Measurements from ENCODE around the gene ST6GALNAC3. TPM values are rescaled to one million over a fixed set of nuclear protein-coding genes. Genes with fewer than 3 reads are reported as not detected.

The ST6GALNAC3 gene
- total RNA-seq, 1 experiment from 2014 or later, result 0.03 TPM

DNA sequence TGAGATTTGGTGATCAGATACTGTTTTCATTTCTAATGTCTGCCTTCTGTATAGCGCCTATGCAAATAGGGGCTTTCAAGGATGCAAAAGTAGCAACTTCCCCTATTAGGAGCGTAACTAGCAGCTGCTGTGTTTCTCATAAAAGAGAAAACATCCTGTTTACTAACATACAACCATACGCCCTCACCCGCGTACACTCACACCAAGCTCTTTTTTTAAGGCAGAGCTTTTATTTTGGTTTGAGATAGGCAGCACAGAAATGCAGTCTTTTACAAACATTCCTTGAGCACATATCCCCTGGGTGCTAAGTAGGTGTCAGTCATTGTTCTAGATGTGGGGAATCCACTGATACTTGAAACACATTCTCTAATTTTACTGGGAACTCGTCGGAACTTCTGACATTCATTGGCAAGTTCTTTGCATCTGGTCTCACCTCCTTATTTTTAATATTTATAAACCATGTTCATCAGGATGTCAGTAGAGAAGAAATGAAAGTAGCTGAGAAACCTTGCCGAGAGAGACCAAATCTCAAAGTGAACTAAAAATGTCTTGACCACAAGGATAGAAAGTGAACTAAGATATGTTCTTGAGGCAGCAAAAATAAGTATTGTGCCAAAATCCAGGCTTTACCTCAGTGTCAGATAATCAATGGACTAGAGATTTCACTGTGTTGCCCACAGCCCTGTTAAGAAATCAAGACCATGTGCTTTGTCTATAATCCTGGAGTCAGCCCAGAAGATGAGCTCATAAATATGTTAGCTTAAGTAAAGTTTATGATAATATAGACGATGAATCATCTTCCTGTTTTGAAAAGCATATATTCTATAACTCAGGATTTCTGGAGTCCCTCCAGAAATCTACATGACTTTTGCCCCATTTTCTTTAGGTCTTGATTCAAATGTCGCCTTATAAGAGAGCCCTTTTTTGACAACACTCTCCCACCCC lies 350.9 kb downstream of the ST6GALNAC3 start:
- peak; percentile 3 for DNase-seq (ENCODE audit: low read depth)

DNA sequence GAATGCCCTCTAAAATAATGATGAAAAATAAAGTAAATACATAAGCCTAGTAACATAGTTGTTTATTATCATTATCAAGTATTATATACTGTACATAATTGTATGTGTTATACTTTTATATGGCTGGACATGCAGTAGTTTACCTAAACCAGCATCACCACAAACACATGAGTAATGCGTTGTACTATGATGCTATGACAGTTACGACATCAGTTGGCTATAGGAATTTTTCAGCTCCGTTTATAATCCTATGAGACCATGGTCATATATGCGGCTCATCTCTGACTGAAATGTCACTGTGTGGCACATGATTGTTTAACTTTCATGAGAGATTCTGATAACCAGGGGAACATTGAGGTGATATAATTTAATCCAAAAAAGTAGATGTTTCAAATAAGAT lies 352.1 kb downstream of the ST6GALNAC3 start:
- DNase-seq (ENCODE audit: low read depth), result no peak

DNA sequence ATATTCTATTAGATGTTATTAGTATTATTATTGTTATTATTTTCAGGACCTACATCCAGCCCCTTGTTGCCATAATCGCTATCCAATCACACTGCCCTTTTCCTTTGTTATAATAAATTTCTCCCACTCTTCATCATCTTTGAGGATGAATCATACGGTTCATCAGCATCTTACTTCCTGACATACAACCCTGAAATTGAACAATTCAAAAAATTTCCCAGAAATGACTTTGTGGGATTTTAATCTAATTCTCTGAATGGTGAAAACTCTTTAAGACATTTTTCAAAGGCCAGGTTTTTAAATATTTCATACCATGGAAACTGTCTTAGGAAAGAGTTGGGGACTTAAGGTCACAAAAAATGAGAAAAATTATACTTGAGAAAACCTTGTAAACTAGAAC lies 353.5 kb downstream of the ST6GALNAC3 start:
- no peak for DNase-seq (ENCODE audit: low read depth)

DNA sequence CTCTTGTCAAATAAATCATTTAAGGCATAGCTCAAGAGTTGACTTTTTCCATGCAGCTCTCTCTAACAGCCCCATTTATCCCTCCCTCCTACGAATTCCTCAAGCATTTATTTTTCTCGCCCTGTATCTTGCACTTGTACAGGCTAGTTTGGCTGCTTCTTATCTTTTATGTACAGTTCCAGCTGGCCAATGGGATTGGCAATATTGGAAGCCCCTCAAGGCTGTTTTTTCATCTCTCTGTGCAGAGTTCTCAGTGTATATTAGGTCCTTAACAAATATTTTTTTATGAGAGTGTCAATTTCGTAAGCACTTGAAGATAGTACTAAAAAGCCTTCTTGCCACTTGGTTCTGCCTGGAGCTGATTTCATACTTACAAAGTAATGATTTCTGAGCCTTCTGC lies 356.0 kb downstream of the ST6GALNAC3 start:
- no peak for DNase-seq (ENCODE audit: low read depth)

DNA sequence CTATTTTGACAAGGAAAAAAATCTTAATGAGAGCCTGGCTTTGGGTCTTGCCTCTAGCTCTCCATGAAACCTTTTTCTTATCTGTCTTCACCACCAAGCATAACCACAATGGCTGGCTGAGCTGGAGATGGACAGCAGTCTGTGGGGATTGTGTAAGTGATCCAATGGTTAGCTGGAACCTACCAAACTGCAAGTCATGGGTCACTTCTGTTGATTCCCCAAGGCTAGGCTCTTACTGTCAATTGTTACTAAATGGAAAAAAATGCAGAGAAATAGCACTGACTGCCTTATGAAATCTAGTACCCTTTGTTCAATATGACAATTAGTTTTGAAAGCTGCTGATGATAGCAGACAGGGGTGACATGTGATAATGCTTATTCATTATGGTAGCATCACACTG lies 359.0 kb downstream of the ST6GALNAC3 start:
- DNase-seq (ENCODE audit: low read depth), result no peak

DNA sequence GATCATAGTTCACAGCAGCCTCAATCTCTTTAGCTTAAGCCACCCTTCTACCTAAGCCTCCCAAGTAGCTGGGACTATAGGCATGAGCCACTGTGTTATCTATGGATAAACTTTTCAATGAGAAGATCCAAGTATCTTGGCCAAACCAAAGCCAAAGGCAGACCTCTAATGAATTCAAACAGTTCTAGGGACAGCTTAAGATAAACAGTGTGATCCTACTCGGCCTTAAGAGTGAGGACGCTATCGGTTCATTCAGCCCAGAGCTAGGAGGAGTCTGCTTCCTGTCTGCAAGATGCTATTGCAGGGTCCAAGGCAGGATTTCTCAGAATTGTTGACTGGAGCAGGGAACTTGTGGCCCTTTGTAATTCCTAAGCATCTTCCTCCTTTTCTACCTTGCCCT lies 368.7 kb downstream of the ST6GALNAC3 start:
- DNase-seq (ENCODE audit: low read depth), result no peak

DNA sequence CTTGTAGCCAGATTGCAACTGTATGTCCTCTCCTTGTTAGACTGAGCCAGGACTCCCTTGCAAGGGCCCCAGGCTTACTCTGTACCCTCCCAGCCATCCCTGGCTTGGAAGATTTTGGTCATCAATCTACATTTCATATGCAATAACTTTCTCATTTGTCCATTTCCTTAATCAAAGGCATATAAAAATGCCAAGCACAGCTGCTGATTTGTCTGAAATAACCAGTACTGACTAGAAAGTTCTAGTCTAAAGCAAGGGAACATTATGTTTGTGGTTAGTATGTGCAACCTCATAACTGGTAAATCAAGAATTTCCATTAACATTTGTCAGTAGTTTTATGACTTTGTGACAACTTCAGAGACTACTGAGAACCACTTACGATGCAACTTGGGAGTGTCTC lies 370.2 kb downstream of the ST6GALNAC3 start:
- no peak for DNase-seq (ENCODE audit: low read depth)

DNA sequence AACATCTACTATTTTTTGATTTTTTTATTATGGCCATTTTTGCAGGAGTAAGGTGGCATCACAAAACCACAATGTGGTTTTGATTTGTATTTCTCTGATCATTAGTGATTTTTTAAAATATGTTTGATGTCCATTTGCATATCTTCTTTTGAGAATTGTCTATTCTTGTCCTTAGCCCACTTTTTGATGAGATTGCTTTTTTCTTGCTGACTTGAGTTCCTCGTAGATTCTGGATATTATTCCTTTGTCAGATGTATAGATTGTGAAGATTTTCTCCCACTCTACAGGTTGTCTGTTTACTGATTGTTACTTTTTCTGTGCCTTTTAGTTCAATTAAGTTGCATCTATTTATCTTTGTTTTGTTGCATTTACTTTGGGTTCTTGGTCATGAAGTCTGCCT lies 375.7 kb downstream of the ST6GALNAC3 start:
- DNase-seq (ENCODE audit: low read depth), result no peak

DNA sequence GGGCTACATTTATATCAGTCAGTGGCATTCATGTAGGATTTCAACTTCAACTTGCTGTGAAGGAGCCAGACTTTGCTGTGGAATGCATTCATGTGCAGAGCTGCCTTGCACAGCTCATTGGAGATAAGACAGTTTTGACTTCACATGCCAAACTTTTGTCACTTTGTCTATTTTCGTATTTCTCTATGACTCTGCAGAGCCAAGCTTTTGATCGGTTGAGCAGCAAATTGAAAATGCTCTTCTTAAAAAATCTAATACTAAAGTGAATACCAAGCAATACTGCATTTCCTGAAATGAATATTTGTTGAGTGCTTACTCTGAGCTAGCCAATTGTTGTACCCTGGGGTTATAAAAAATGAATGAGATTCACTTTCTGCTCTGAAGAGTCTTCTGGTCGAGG lies 388.7 kb downstream of the ST6GALNAC3 start:
- no peak for DNase-seq (ENCODE audit: low read depth)

DNA sequence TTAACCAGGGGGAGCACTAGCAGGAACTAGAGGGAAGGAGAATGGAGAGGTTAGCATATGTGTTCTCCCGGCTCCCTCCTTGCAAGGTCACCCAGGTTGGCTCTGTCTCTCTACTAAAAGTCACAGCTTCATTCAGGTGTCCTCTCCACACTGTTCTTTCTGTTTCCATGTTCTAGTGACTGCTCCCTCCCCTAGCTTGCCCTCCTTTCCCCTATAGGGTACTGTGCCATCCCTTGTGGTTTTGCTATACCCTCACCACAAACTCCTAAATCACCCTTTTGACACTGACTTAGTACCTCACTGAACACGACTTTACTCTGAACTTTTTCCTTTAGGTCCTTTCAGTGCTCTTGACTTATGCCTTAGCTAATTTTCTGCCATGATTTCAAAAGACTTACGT lies 389.3 kb downstream of the ST6GALNAC3 start:
- no peak for DNase-seq (ENCODE audit: low read depth)

DNA sequence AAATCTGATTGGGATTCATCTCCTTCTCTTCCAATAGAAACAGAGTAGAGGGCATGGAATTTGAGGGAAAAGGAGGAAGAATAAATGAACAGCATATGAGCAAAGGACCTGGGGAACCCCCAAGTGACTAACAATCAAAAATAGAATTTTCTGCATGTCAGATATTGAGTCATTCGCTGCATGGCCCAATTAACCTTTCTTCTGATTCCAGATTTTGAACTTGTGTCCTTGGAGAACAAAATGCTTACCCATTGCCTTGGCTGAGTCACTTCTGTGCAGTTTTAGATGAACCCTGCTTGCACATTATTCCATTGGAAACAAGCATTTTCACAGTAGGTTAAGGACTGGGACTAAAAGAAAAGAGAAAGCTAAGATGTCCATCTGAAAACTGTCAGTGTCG lies 390.5 kb downstream of the ST6GALNAC3 start:
- DNase-seq (ENCODE audit: low read depth), result peak; percentile 39

DNA sequence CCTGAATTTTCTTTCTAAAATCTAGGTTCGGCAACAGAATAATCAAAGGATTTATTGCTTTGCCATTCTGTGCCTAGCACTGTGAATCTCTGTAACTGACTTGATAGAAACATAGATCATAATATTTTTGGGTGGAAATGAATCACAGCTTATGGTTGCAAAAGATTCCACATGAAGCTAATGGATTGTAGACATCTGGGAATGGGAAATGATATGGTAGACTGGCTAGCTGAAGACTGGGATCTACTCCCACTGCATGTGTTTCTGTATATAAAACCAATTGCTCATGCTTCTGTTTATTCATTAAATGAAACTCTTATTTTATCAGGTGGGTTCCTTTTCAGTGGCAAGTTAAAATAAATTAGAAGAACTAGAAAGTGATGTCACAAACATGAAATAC lies 395.6 kb downstream of the ST6GALNAC3 start:
- DNase-seq (ENCODE audit: low read depth), result no peak

DNA sequence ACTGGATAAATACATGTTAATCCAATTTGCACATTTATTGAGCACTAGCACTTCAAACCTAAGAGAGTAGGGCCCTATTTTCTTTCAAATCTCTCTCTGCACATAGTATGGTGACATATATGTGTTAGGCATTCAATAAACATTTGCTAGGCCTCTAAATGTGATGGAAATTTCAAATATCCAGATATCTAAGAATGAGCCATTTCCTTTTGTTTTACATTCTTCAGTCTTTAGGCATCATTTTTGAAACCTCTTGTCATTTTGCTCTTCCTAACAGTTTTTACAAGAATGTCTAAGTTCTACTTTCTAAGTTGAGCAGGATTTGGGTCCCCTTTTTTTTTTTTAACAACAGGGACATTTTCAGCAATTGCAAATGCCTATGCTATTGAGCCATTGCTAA lies 397.0 kb downstream of the ST6GALNAC3 start:
- DNase-seq (ENCODE audit: low read depth), result no peak

DNA sequence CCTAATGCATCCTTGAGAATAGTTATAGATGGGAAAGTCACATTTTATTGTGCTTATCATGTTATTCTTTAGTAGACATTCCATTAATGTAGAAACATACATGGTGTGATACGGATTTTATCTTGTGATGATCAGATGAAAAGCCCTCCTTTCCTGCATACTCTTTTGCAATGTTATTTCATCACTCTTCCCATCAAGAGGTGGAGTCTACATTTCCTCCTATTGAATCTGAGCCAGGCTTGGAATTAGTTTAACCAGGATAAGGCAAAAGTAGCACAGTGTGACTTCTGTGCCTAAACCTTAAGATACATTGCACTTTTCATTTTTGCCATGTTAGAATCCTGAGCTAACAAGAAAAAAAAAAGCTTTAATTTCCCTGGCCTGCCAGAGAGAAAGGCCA lies 399.0 kb downstream of the ST6GALNAC3 start:
- DNase-seq (ENCODE audit: low read depth), result no peak

DNA sequence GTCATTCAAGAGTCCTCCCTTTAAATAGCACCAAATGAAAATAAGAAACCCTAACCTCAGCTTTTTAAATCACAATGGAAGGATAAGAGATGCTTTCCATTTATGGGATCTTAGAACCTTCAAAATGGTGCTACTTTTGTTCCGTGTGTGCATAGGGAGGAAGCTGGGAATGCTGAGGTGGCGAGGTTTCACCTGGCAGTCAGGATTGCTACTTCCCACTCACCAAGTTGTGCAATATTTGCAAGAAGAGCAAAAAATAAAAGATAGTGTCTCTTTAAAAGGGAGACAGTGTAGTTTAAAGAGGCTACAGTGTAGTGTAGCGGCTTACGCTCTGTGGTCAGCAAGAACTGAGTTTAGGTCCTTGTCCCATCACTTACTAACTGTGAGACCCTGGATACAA lies 400.4 kb downstream of the ST6GALNAC3 start:
- no peak for DNase-seq (ENCODE audit: low read depth)

DNA sequence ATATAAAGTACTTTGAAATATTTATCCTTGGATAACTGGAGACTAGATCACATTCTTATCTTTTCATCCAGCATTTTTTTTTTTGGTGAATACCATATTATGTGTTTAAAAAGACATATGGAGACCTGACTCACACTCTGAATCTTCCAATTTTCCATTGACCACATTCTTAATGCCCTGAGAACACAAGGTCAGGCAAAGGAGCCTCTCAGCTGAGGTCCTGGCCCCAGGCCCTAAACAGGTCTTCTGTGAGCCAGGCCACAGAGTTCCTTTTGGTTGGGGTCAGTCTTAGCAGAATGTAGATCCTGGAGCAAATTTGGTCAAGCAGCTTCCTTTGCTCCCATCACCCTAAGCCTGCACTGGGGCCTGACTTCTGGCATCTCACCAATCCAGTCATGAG lies 402.6 kb downstream of the ST6GALNAC3 start:
- DNase-seq (ENCODE audit: low read depth), result no peak

DNA sequence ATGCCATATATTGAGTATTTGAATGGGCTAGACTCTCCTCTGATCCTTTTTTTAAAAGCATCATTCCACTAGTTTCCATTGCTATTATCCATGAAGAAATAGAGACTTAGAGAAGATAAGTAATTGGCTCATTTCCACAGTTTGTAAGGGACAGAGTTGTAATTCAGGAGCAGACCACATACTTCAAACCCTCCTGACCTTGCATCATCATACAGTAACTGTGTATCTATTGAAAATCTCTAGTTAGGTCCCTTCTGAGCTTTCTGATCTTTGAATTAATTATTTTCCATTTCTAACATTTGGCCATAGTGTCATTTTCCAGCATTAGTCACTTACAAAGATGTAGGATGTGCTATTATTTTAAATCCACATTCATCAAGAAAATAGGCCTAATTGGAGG lies 406.3 kb downstream of the ST6GALNAC3 start:
- no peak for DNase-seq (ENCODE audit: low read depth)

DNA sequence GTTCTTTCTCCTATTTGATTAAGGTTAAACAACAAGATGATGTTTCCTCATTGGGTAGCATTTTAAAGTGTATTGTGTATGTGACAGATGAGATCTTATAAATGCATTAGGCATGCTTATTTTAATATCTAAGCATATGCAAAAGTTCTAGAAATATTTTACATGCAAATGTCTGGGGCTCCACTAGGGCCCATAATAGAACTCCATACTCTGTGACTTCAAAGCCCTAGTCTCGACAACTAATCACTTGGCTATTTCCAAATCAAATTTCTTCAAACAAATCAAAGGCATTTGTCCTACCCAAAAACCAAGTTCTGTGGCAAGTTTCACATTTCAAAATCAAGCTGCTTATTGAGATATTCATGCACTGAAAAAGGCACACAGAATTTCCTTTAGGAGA lies 407.1 kb downstream of the ST6GALNAC3 start:
- no peak for DNase-seq (ENCODE audit: low read depth)

DNA sequence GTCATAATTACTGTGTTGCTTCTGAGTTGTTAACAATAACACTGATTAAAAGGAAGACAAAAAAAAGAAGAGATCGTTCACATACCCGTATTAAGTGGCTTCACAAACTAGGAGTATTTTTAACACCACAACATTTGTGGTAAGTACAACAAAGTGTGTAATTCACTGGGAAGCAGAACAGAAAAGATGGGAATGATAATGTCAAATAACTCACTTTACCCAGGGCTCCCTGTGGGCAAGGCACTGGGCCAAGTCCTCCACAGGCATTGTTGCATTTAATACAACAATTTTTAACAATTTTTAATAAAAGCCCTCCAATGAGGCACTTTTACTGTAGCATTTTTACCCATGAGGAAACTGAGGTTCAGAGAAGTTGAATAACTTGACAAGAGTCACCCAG lies 407.7 kb downstream of the ST6GALNAC3 start:
- DNase-seq (ENCODE audit: low read depth), result no peak

DNA sequence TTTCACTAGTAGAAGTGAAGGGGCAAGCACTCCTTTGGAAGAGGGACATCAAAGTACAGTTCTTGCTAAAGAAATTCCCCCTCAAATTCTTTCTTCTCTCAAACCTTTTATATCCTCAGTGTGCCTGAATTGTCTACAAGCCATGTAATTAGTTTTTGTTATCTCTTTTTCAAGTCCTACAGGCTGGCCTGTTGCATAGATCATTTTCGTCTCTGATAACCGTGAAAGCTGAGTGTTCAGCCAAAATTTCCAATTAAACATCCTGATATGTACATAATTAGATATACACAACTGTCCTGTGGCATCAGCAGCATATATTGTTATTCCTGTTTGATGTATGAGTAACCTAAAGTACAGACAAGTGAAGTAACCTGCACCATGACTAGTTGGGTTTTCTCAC lies 417.2 kb downstream of the ST6GALNAC3 start:
- no peak for DNase-seq (ENCODE audit: low read depth)

DNA sequence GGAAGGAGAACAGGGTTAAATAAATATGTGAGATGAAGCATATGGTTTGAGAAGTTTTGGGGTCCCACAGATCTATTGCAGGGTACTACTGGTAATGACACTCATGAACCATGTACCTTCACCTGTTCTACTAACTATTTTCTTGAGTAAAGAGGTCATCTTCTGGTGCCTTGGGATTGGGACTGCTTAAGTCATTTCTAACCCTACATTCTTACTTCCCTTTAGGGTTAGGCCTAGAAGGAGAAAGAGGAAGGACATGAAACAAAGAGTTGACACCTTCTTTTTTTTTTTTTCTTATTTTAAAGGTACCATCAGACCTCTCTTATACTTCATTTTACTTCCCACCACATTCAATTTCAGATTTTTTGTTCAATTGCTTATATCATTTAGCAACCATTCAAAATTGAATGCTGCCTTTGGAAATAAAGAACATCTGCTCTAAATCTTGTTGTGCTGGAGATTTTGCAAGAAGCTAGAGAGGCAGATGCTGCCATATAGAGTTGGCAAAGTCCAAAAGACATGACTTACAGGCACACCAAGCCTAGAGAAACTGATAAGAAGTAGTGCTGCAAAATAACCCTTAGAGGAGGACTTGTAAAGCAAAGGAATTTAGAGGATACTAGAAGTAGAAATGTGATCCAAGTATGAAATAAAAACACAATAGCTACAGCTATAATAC lies 418.3 kb downstream of the ST6GALNAC3 start:
- DNase-seq (ENCODE audit: low read depth), result no peak

DNA sequence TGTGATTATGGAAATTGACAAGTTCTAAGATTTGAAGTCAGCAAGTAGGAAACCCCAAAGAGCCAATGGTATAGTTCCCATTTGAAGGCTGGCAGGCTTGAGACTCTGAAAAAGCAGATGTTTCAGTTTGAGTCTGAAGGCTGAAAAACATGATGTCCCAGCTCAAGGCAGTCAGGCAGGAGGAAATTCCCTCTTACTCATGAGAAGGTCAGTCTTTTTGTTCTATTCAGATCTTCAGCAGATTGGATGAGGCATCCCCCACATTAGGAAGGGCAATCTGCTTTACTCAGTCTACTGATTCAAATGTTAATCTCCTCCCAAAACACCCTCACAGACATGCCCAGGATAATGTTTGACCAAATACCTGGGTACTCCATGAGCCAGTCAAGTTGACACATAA lies 420.3 kb downstream of the ST6GALNAC3 start:
- DNase-seq (ENCODE audit: low read depth), result no peak

DNA sequence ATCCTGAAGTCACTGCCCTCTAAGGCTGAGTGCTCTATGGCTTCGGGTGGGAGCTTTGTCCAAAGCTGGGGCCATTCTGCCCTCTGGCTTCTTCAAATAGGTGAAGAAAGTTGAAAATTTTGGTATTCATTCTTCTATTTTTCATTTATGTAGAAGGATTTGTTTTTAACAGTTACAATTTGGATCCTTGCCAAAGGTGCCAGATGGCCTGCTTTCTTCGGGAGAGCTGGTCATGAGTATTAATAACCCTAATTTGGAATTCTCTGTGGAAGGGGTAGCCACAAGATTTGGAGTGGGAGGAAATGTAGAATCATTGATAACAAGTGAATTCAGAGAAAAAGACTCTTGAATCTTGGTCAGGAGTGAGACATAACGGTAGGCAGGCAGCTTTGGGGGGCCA lies 422.3 kb downstream of the ST6GALNAC3 start:
- DNase-seq (ENCODE audit: low read depth), result no peak

Data from HT1080 (cell line).